HepG2 (cell line): ENCODE measurements around the gene KIAA0930. TPM values are rescaled to one million over a fixed set of nuclear protein-coding genes. Genes with fewer than 3 reads are reported as not detected.

Source experiments
- AGO1 ChIP-seq: fragments of 200-400 bp; formaldehyde crosslinking; IDR thresholded peaks from 2 replicates; pipeline ENCODE4 v1.6.1; 2017; ENCODE audit warnings: mild to moderate bottlenecking, low read depth, low read length, moderate library complexity; ENCODE audit not compliant: poor library complexity, severe bottlenecking
- DNMT1 ChIP-seq: sonication (generic); formaldehyde crosslinking; IDR thresholded peaks from 2 replicates; pipeline ENCODE4 v1.5.1; 2020; ENCODE audit warnings: mild to moderate bottlenecking, missing genetic modification reagents
- KLF15 ChIP-seq: sonication (generic); formaldehyde crosslinking; IDR thresholded peaks from 2 replicates; pipeline ENCODE4 v1.8.1; 2023; ENCODE audit warnings: borderline replicate concordance, mild to moderate bottlenecking, inconsistent platforms, missing genetic modification reagents, mixed read lengths
- MXD4 ChIP-seq: IDR thresholded peaks from 2 replicates; pipeline ENCODE4 v1.6.1; 2016; ENCODE audit warnings: mild to moderate bottlenecking, missing biosample characterization, missing genetic modification reagents
- PAF1 ChIP-seq: IDR thresholded peaks from 2 replicates; pipeline ENCODE4 v1.6.1; 2016; ENCODE audit warnings: missing genetic modification reagents, missing compliant biosample characterization
- RARA ChIP-seq: IDR thresholded peaks from 2 replicates; pipeline ENCODE4 v1.6.1; 2016; ENCODE audit warnings: missing genetic modification reagents, missing compliant biosample characterization
- RFX1 ChIP-seq: fragments of 450-650 bp; IDR thresholded peaks from 2 replicates; pipeline ENCODE4 v1.6.1; 2017
- SALL1 ChIP-seq: sonication (generic); formaldehyde crosslinking; IDR thresholded peaks from 2 replicates; pipeline ENCODE4 v1.8.0; 2022; ENCODE audit warnings: mild to moderate bottlenecking, missing genetic modification reagents
- TAF15 ChIP-seq: fragments of 200-400 bp; formaldehyde crosslinking; IDR thresholded peaks from one replicate; pipeline ENCODE4 v1.6.1; 2018; ENCODE audit warnings: mild to moderate bottlenecking, low read depth, low read length; ENCODE audit not compliant: poor library complexity, severe bottlenecking
- TGIF2 ChIP-seq: IDR thresholded peaks from 2 replicates; pipeline ENCODE4 v1.6.1; 2016; ENCODE audit warnings: control low read depth, missing compliant biosample characterization
- YEATS4 ChIP-seq: sonication (generic); formaldehyde crosslinking; IDR thresholded peaks from 2 replicates; pipeline ENCODE4 v1.4.0; 2020; ENCODE audit warnings: missing genetic modification reagents, borderline replicate concordance
- ZFP82 ChIP-seq: sonication (generic); formaldehyde crosslinking; IDR thresholded peaks from 2 replicates; pipeline ENCODE4 v1.5.1; 2020; ENCODE audit warnings: mild to moderate bottlenecking, missing genetic modification reagents, borderline replicate concordance
- ZNF546 ChIP-seq: sonication (generic); formaldehyde crosslinking; conservative IDR thresholded peaks from 2 replicates; pipeline ENCODE4 v1.8.1; 2023; ENCODE audit warnings: mild to moderate bottlenecking, missing genetic modification reagents
- ZNF652 ChIP-seq: IDR thresholded peaks from 2 replicates; pipeline ENCODE4 v1.6.1; 2016; ENCODE audit warnings: low read depth, borderline replicate concordance
- ZNF703 ChIP-seq: sonication (generic); formaldehyde crosslinking; IDR thresholded peaks from 2 replicates; pipeline ENCODE4 v1.5.1; 2020; ENCODE audit warnings: missing genetic modification reagents, mild to moderate bottlenecking, moderate library complexity, borderline replicate concordance
- ZNF878 ChIP-seq: sonication (generic); formaldehyde crosslinking; IDR thresholded peaks from 2 replicates; pipeline ENCODE4 v1.8.1; 2023; ENCODE audit warnings: mild to moderate bottlenecking, missing genetic modification reagents, moderate library complexity
- ZZZ3 ChIP-seq: sonication (generic); formaldehyde crosslinking; IDR thresholded peaks from 2 replicates; pipeline ENCODE4 v1.4.0; 2020; ENCODE audit warnings: missing genetic modification reagents, mild to moderate bottlenecking, borderline replicate concordance
- polyA plus RNA-seq, 8 experiments: library from polyadenylated mRNA; depleted of rRNA in 3 of 8; stranded (reverse) in 7 of 8; unstranded in 1 of 8; fragments of >200 nt; fragmentation: Illumina TruSeq in 4 of 8; extraction: Trizol in 4 of 8; gene quantifications; 2 replicates each; pipeline versions ENCODE4 v1.2.1 to v1.2.3, GENCODE V29; 2011 to 2016; ENCODE audit warnings: low read depth in 4 of 8, missing spikeins in 1 of 8, mixed read lengths in 1 of 8; ENCODE audit not compliant: insufficient read depth in 1 of 8
- total RNA-seq, 5 experiments: library from RNA; depleted of rRNA; stranded (reverse); fragments of >200 nt; fragmentation: Illumina TruSeq; extraction: Trizol; gene quantifications; 2 replicates each; pipeline ENCODE4 v1.2.3, GENCODE V29; 2016; ENCODE audit warnings: low read depth in 1 of 5
- TF ChIP-seq, protein P1 (sequence below): sonication (generic); formaldehyde crosslinking; conservative IDR thresholded peaks from 2 replicates; pipeline ENCODE4 v1.4.0; 2020; ENCODE audit warnings: missing genetic modification reagents
- TF ChIP-seq, protein P2 (sequence below): sonication (generic); formaldehyde crosslinking; IDR thresholded peaks from 2 replicates; pipeline ENCODE4 v1.4.0; 2020; ENCODE audit warnings: missing genetic modification reagents
- TF ChIP-seq, protein P3 (sequence below): sonication (generic); formaldehyde crosslinking; IDR thresholded peaks from 2 replicates; pipeline ENCODE4 v1.4.0; 2020; ENCODE audit warnings: missing genetic modification reagents

KIAA0930 gene
- total and polyA plus RNA-seq, 2 of the 13 experiments (the other 11 are each of a cell fraction or from before 2014, with no cell fraction given): 27.0 to 38.2 TPM

DNA sequence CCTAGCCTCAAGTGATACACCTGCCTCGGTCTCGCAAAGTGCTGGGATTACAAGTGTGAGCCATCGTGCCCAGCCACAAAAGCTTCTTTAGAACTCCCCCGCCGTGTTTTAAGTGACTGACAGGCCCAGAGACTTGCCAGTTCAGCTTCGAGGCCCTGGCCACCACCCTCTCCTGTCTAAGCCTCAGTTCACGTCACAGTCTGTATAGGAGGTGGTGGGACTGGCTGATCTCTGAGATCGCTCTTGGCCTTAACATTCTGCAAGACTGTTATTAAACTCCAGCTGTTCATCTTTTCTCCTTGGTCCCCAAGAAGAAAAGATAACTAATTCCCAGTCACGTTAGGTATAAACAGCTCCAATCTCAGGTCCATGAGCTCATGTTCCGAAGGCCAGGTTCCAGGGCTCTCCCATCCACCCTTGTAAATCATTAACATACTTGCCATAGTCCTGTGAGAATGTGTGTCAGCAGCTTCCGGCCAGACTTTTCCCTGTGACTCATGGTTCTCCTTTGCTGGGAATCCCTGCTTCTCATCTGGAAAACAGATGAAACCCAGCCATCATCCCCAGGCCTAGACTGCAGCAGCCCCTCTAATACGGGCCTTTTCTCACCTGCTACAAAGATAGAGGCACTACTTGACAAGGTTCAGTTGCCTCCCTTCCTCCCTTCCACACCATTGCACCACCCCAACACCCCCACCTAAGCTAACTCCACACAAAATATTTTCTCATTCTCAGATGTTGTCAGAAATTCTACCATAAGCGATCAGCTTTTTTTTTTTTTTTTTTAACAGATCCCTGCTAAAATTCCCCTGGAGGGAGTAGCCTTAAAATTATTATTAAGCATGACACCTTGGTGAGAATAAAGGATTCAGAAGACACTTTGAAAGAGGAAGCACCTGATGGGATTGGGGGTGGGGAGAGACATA lies 5.6 kb upstream of the KIAA0930 start (continued):
- 0 out of 2 replicates have a peak, but pooled peaks have one; percentile 55 for TF ChIP-seq ZNF546
- peak; percentile 41; the same call in 1 of the 2 replicates for TF ChIP-seq RARA (CRISPR knock-in tag)
- no peak for TF ChIP-seq KLF15
- no peak for TF ChIP-seq MXD4
- TF ChIP-seq YEATS4 (CRISPR knock-in tag): peak; percentile 62
- TF ChIP-seq, protein P1, sequence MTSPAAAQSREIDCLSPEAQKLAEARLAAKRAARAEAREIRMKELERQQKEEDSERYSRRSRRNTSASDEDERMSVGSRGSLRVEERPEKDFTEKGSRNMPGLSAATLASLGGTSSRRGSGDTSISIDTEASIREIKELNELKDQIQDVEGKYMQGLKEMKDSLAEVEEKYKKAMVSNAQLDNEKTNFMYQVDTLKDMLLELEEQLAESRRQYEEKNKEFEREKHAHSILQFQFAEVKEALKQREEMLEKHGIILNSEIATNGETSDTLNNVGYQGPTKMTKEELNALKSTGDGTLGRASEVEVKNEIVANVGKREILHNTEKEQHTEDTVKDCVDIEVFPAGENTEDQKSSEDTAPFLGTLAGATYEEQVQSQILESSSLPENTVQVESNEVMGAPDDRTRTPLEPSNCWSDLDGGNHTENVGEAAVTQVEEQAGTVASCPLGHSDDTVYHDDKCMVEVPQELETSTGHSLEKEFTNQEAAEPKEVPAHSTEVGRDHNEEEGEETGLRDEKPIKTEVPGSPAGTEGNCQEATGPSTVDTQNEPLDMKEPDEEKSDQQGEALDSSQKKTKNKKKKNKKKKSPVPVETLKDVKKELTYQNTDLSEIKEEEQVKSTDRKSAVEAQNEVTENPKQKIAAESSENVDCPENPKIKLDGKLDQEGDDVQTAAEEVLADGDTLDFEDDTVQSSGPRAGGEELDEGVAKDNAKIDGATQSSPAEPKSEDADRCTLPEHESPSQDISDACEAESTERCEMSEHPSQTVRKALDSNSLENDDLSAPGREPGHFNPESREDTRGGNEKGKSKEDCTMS (CRISPR knock-in tag): no peak
- no peak for TF ChIP-seq ZFP82
- TF ChIP-seq, protein P2, sequence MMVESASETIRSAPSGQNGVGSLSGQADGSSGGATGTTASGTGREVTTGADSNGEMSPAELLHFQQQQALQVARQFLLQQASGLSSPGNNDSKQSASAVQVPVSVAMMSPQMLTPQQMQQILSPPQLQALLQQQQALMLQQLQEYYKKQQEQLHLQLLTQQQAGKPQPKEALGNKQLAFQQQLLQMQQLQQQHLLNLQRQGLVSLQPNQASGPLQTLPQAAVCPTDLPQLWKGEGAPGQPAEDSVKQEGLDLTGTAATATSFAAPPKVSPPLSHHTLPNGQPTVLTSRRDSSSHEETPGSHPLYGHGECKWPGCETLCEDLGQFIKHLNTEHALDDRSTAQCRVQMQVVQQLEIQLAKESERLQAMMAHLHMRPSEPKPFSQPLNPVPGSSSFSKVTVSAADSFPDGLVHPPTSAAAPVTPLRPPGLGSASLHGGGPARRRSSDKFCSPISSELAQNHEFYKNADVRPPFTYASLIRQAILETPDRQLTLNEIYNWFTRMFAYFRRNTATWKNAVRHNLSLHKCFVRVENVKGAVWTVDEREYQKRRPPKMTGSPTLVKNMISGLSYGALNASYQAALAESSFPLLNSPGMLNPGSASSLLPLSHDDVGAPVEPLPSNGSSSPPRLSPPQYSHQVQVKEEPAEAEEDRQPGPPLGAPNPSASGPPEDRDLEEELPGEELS: peak; percentile 78
- no peak for TF ChIP-seq ZNF652 (CRISPR knock-in tag)
- TF ChIP-seq ZNF878: no peak
- TF ChIP-seq, protein P3, sequence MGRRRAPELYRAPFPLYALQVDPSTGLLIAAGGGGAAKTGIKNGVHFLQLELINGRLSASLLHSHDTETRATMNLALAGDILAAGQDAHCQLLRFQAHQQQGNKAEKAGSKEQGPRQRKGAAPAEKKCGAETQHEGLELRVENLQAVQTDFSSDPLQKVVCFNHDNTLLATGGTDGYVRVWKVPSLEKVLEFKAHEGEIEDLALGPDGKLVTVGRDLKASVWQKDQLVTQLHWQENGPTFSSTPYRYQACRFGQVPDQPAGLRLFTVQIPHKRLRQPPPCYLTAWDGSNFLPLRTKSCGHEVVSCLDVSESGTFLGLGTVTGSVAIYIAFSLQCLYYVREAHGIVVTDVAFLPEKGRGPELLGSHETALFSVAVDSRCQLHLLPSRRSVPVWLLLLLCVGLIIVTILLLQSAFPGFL (CRISPR knock-in tag): no peak
- no peak for TF ChIP-seq ZZZ3 (CRISPR knock-in tag)
- TF ChIP-seq TGIF2 (CRISPR knock-in tag): no peak; the same call in 1 of the 2 replicates
- no peak for TF ChIP-seq PAF1 (CRISPR knock-in tag)
- no peak for TF ChIP-seq TAF15
- no peak for TF ChIP-seq DNMT1 (CRISPR knock-in tag)
- TF ChIP-seq AGO1: no peak
- no peak for TF ChIP-seq ZNF703 (CRISPR knock-in tag)
- TF ChIP-seq SALL1 (CRISPR knock-in tag): peak; percentile 76
- TF ChIP-seq RFX1: no peak
